Subcutaneous adipose tissue (tissue), 4 donors: ENCODE data around the gene STK33. TPM values are rescaled to one million over a fixed set of nuclear protein-coding genes. Genes with fewer than 3 reads are reported as not detected.

ENCODE experiments used
- total RNA-seq, 4 donors: library from RNA; depleted of rRNA; stranded (reverse); fragments of >200 nt; gene quantifications; one replicate each; pipeline ENCODE4 v1.1.0, GENCODE V29; 2016
- TF ChIP-seq, protein P1 (sequence below): fragments of 450-650 bp; IDR thresholded peaks from one replicate; pipeline ENCODE4 v1.5.1; 2016; ENCODE audit warnings: low read depth, mild to moderate bottlenecking, control low read depth, antibody characterized with exemption, moderate library complexity

STK33 gene
- total RNA-seq, 4 donors from 2014 or later, result 0.33 to 3.1 (median 0.62) TPM

DNA sequence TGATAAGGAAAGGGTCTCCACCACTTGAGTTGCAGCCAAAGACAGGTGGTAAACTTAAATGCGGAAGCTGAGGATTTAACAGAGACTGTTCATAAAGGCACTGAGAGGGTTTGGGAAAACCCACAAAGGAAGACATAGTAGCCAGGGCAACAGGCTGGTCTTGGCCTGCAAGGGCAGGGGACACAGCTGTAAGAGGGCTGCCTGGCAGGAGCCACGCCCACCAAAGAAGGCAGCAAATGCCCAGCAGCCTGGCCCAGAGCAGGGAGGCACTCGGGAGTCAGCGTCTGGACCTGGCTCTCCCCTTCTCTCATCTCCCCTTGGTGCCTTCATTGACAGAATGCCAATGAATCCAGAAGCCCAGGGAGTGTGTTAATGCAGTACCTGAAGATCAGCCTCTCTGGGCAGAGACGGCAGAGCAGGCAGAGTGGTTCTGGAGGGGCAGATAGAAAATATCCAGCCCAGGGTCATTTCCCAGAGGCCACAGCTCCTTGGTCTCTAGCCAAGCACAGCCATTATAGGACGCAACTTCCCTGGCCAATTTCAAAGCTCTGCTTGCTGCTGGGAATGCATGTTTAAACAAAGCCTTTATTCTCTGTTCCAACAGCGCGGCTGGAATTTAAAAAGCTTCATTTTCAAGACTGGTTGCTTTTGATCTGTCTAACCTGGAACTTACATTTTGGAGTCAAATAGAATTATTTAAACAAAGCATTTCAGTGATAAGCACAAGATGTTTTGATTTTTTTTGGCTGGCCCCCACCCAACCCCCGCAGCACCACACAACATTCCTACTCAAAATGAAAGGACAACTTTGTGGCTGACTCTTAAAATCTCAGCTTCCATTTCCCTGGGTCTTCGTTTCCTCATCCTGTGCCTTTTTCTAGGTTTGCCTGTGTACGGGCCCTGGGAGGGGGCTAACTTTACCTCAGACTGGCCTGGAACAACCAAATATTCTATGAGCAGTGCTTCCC lies 204.7 kb downstream of the STK33 start:
- TF ChIP-seq, protein P1, sequence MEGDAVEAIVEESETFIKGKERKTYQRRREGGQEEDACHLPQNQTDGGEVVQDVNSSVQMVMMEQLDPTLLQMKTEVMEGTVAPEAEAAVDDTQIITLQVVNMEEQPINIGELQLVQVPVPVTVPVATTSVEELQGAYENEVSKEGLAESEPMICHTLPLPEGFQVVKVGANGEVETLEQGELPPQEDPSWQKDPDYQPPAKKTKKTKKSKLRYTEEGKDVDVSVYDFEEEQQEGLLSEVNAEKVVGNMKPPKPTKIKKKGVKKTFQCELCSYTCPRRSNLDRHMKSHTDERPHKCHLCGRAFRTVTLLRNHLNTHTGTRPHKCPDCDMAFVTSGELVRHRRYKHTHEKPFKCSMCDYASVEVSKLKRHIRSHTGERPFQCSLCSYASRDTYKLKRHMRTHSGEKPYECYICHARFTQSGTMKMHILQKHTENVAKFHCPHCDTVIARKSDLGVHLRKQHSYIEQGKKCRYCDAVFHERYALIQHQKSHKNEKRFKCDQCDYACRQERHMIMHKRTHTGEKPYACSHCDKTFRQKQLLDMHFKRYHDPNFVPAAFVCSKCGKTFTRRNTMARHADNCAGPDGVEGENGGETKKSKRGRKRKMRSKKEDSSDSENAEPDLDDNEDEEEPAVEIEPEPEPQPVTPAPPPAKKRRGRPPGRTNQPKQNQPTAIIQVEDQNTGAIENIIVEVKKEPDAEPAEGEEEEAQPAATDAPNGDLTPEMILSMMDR, result no peak

DNA sequence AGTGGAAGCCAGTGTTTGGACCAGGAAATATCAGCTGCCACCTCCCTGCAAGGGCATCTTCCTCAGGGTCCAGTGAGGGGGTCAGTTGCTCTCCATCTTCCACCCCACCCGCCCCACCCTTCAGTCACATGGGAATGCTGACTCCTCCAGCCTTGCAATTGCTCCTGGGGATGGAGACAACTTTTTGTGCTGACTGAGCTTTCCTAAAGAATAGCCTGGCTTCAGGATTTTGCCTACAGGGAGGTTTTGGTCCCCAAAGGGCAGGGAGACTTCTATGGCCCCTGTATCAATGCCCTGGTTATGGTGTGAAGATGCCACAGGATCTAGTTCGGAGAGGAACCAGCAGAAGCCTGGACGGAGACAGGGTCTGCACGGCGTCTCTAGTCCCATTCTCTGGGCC lies 206.3 kb downstream of the STK33 start:
- TF ChIP-seq, protein P1, result no peak

DNA sequence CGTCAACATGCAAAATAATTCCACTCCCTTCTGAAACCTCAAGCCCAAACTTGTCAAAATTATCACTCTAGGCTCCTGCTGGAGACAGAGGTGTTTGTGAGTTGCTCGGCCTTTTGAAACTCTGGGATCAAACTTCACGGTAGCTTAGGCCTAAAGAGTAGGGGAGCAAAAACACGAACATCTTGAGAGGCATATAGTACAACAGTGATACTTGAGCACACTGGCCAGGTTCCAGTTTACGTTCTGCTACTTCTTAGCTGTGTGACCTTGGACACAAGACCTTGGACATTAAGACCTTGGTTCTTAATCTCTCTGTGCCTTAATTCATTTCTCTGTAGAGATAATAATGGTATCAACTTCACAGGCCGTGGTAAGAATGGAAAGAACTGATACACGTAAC lies 206.9 kb downstream of the STK33 start:
- TF ChIP-seq, protein P1, result no peak

DNA sequence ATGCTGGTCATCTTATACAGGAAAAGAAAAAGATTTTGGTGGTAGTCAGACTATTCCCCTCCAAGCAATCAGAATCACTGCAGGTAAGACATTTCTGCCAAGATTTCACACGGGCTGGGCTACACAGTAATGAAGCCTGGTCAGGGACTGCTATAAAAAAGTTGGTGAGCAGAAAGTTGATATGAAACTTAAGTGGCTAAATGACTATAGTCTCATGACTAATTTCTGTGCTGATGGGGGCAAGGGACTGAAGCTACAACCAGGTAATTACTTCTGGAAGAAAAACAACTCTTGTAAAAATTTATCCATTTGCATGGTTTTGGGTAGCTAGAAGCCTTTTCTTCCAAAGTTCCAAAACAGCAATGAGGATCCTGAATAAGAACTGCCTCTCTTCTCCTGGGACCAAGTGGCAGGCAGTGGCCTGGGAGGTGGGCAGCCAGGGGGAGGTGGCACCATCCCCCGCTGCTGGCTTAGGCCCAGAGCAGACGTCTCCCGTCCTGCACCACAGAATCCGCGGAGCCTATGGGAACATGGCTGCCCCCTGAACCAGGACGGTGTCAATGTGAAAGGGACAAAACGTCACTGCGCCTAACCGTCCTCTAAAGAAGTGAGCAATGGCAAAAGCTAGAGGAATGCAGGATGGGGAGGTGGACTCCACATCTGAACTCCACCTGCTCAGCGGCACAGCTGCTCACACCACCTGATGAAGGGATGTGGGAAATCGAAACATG lies 207.7 kb downstream of the STK33 start:
- TF ChIP-seq, protein P1, result no peak

DNA sequence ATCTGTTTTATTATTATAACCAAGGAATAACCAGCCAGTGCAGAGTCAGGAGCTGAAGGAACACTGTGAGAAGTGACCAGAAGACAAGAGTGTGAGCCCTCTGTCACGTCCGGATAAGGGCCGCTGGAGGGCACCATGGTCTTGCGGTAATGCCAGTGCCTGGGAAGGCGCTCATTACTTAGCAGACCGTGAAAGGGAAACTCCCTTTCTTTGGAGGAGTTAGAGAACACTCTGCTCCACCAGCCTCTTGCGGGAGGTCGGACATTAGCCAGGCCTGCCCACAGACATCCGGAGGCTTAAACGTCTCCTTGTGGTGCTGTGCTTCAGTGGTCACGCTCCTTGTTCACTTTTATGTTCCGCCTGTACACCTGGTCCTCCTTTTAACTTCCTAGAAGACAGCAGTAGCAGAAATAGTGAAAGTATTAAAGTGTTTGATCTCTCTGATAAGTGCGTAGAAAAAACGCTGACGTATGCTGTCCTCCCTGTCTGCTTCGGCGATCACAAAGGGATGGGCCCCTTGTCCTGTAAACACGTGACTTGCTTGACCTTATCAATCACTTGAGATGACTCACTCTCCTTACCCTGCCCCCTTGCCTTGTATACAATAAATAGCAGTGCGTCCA lies 209.7 kb downstream of the STK33 start:
- TF ChIP-seq, protein P1, result no peak

DNA sequence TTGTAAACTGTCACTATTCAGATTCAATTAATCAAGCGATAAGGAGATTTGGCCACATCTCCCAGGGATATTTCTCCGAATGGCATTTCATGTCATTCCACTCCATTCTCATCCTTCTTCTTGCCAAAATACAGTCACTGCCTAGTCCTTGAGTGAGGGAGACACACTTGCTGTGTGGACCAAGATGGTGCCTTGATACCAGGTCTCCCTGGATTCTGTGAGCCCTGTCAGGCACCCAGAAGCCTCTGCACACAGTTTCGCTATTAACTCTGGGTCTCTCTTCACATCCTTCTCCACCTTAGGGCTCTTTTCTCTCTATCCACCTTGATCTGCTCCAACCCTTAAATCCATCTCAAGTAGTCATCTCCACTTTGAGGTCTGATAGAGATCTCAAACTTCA lies 210.4 kb downstream of the STK33 start:
- TF ChIP-seq, protein P1, result no peak

DNA sequence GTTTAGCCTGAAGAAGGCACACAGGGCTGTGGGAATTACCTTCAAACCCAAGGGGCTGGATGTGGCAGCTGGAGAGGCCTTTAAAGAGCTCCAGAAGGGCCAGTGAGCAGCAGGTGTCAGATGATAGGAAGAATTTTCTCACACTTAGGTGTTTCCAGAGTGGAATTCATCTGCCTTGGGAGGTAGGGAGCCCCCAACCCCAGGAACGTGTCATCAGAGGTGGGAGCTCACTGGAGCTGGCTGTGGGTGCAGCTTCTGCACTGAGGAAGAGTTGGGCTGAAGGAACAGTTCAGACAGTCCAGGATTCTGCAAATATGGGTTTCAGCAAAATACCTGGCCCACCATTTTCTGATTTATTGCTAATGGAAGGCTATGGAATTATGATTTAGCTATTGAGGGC lies 210.8 kb downstream of the STK33 start:
- TF ChIP-seq, protein P1, result no peak
